Esophagus muscularis mucosa (tissue), 4 donors: Measurements from ENCODE around the gene NUDC. TPM values are rescaled to one million over a fixed set of nuclear protein-coding genes. Genes with fewer than 3 reads are reported as not detected.
"Not testable (repeated sequence)": the region's sequence is repeated elsewhere in the genome, so short reads cannot be mapped to it uniquely, and the experiment has no call there.

Experiments
- DNase-seq: peaks from one replicate; pipeline ENCODE4 v3.0.0-alpha.2; 2017; ENCODE audit errors: extremely low spot score
- H3K27ac ChIP-seq, 4 donors: fragments of 200-600 bp; sonication (generic); replicated peaks in 1 of 4; 1 replicate in 3 of 4; 2 replicates in 1 of 4; pipeline ENCODE4 v1.5.1; 2016 to 2019; ENCODE audit warnings: mild to moderate bottlenecking in 1 of 4
- H3K27me3 ChIP-seq, 4 donors: fragments of 200-600 bp; sonication (generic); one replicate each; pipeline versions ENCODE4 v1.5.1 to v1.6.0; 2016 to 2019
- H3K36me3 ChIP-seq, 4 donors: fragments of 200-600 bp; sonication (generic); one replicate each; pipeline ENCODE4 v1.5.1; 2016 to 2019
- H3K4me1 ChIP-seq, 4 donors: fragments of 200-600 bp; sonication (generic); one replicate each; pipeline ENCODE4 v1.5.1; 2016 to 2019
- H3K4me3 ChIP-seq, 4 donors: fragments of 200-600 bp; sonication (generic); 1 replicate in 2 of 4; 2 replicates in 2 of 4; pipeline ENCODE4 v1.5.1; 2016 to 2019; ENCODE audit warnings: mild to moderate bottlenecking in 4 of 4, moderate library complexity in 1 of 4
- H3K9me3 ChIP-seq, 4 donors: fragments of 200-600 bp; sonication (generic); 1 replicate in 3 of 4; 2 replicates in 1 of 4; pipeline ENCODE4 v1.5.1; 2016 to 2019
- CTCF ChIP-seq, 3 experiments: fragments of 200-600 bp in 2 of 3; fragments of 450-650 bp in 1 of 3; sonication (generic) in 2 of 3; IDR thresholded peaks; one replicate each; pipeline ENCODE4 v1.5.1; 2017 to 2019; ENCODE audit warnings: antibody characterized with exemption in 3 of 3, mild to moderate bottlenecking in 2 of 3, moderate library complexity in 1 of 3
- EP300 ChIP-seq: sonication (generic); formaldehyde crosslinking; IDR thresholded peaks from one replicate; pipeline ENCODE4 v1.6.1; 2017; ENCODE audit warnings: antibody characterized with exemption
- POLR2A ChIP-seq: fragments of 450-650 bp; IDR thresholded peaks from one replicate; pipeline ENCODE4 v1.6.1; 2017; ENCODE audit warnings: antibody characterized with exemption, moderate library complexity, mild to moderate bottlenecking, low read depth
- POLR2AphosphoS5 ChIP-seq, 2 donors: sonication (generic); formaldehyde crosslinking; IDR thresholded peaks; one replicate each; pipeline ENCODE4 v1.6.1; 2017; ENCODE audit warnings: antibody characterized with exemption in 2 of 2
- WGBS: methylation state at CpG from one replicate; pipeline ENCODE4 v1.1.5; 2018; 5-methylcytosine and 5-hydroxymethylcytosine counted together
- intact Hi-C: fragments of 100-400 bp; cut with DNase I; formaldehyde crosslinking; loops from one replicate; pipeline ENCODE4 v1.15.1; 2023
- total RNA-seq, 4 donors: library from RNA; depleted of rRNA; stranded (reverse); fragments of >200 nt; gene quantifications; one replicate each; pipeline versions ENCODE4 v1.1.0 to v1.2.1, GENCODE V29; 2016

Gene NUDC
- total RNA-seq, 4 donors from 2014 or later = 61.6 to 91.1 (median 81.5) TPM

- TF ChIP-seq POLR2AphosphoS5 (IDR thresholded peaks at IDR 0.05) (no peak), EP300 (no peak), CTCF (IDR thresholded peaks at IDR 0.05) (no peak), POLR2A (no peak)
- no peak overlapping the region for H3K27ac ChIP-seq
- intact Hi-C loops = no loop called here
- no peaks in the 10 kb centered on the region for H3K9me3 ChIP-seq
- 91% methylated on average over 12 of the region's 12 CpGs for WGBS
- peaks cover 46 to 79% (median 71%) of the 10 kb centered on the region in 4 donors for H3K36me3 ChIP-seq
- H3K4me1 ChIP-seq = peaks cover 0 to 8% (median 0%) of the 10 kb centered on the region in 4 donors
- no peak for DNase-seq
- H3K4me3 ChIP-seq = no peak overlapping the region
- no peaks in the 10 kb centered on the region for H3K27me3 ChIP-seq
These were observed 21.1 kb downstream of the NUDC start for GRCh38 chr1:26942656-26943055.

GRCh38 chr1:26945138-26945537 is 23.6 kb downstream of the NUDC start:
- intact Hi-C loops = no loop called here
- WGBS = 93% methylated on average over 2 of the region's 2 CpGs
- no peak for DNase-seq
- H3K4me1 ChIP-seq = peaks cover 0 to 4% (median 0%) of the 10 kb centered on the region in 4 donors
- H3K9me3 ChIP-seq = no peaks in the 10 kb centered on the region
- no peaks in the 10 kb centered on the region for H3K27me3 ChIP-seq
- H3K36me3 ChIP-seq = peaks cover 46 to 67% (median 65%) of the 10 kb centered on the region in 4 donors
- H3K27ac ChIP-seq = no peak overlapping the region
- H3K4me3 ChIP-seq = no peak overlapping the region
- TF ChIP-seq POLR2A = no peak
- TF ChIP-seq EP300 = no peak
- TF ChIP-seq CTCF (IDR thresholded peaks at IDR 0.05) = no peak
- no peak for TF ChIP-seq POLR2AphosphoS5 (IDR thresholded peaks at IDR 0.05)

GRCh38 chr1:26945728-26946127 is 24.2 kb downstream of the NUDC start:
- Histone ChIP-seq H3K36me3 (peaks cover 46 to 67% (median 65%) of the 10 kb centered on the region in 4 donors), H3K4me3 (no peak overlapping the region), H3K9me3 (no peaks in the 10 kb centered on the region), H3K27me3 (no peaks in the 10 kb centered on the region), H3K27ac (no peak overlapping the region), H3K4me1 (peaks cover 0 to 4% (median 0%) of the 10 kb centered on the region in 4 donors)
- intact Hi-C loops = no loop called here
- TF ChIP-seq POLR2A (no peak), CTCF (IDR thresholded peaks at IDR 0.05) (no peak), EP300 (no peak), POLR2AphosphoS5 (IDR thresholded peaks at IDR 0.05) (no peak)
- no peak for DNase-seq
- 85% methylated on average over 8 of the region's 8 CpGs for WGBS

GRCh38 chr1:26946270-26946669 is 24.7 kb downstream of the NUDC start:
- TF ChIP-seq POLR2A (no peak), EP300 (no peak), POLR2AphosphoS5 (IDR thresholded peaks at IDR 0.05) (no peak), CTCF (IDR thresholded peaks at IDR 0.05) (no peak)
- peaks cover 0 to 4% (median 0%) of the 10 kb centered on the region in 4 donors for H3K4me1 ChIP-seq
- WGBS = 85% methylated on average over 4 of the region's 4 CpGs
- no peak overlapping the region for H3K4me3 ChIP-seq
- no peak for DNase-seq
- H3K9me3 ChIP-seq = no peaks in the 10 kb centered on the region
- peaks cover 45 to 65% (median 62%) of the 10 kb centered on the region in 4 donors for H3K36me3 ChIP-seq
- no peaks in the 10 kb centered on the region for H3K27me3 ChIP-seq
- H3K27ac ChIP-seq = no peak overlapping the region
- intact Hi-C loops = no loop called here

GRCh38 chr1:26948725-26949057 is 27.1 kb downstream of the NUDC start:
- H3K27ac ChIP-seq, intact Hi-C loops, DNase-seq, H3K9me3 ChIP-seq, H3K4me3 ChIP-seq, H3K4me1 ChIP-seq, H3K27me3 ChIP-seq: not testable (repeated sequence)
- WGBS = 88% methylated on average over 16 of the region's 16 CpGs
- H3K36me3 ChIP-seq = peaks cover 23 to 41% (median 38%) of the 10 kb centered on the region in 4 donors
